ENCODE results near the gene SMIM15. TPM values are rescaled to one million over a fixed set of nuclear protein-coding genes. Genes with fewer than 3 reads are reported as not detected.

The SMIM15 gene
- total RNA-seq, 1 experiment from 2014 or later, result 83.9 TPM

- TF ChIP-seq REST (IDR thresholded peaks at IDR 0.05; ENCODE audit: low read depth) (no peak), ELF1 (IDR thresholded peaks at IDR 0.05; ENCODE audit: borderline replicate concordance, low read depth) (no peak), ZNF274 (IDR thresholded peaks at IDR 0.05; ENCODE audit: low read depth, low read length) (no peak)
Observed at GRCh38 chr5:61120534-61120933, 41.7 kb downstream of the SMIM15 start (continued).

GRCh38 chr5:61119066-61119465, 43.2 kb downstream of the SMIM15 start:
- ATAC-seq, result no peak
- no peak overlapping the region for H3K4me2 ChIP-seq (ENCODE audit: low read length)

More at GRCh38 chr5:61119066-61119465, 43.2 kb downstream of the SMIM15 start:
- no peaks in the 10 kb centered on the region for H4K20me1 ChIP-seq (ENCODE audit: insufficient read depth)
- CTCF ChIA-PET, result interaction anchor here (1.3 kb wide), 1 partner anchor 18 kb away, joined by 4 read pairs; no protein-coding TSS in a partner anchor
- H2AFZ ChIP-seq (ENCODE audit: low read depth, low read length, poor library complexity, severe bottlenecking), result no peak overlapping the region
- no peaks in the 10 kb centered on the region for H3K9me2 ChIP-seq (ENCODE audit: insufficient read depth)
- H3K27ac ChIP-seq (ENCODE audit: low read depth, low read length), result no peak overlapping the region
- DNase-seq (ENCODE audit: low read depth, low spot score), result no peak
- no peaks in the 10 kb centered on the region for H3K9me3 ChIP-seq (ENCODE audit: control insufficient read depth in 1 of 2, insufficient read depth in 1 of 2, low read depth in 1 of 2, low read length in 2 of 2)
- BruUV-seq (replicated peaks), result no TSS peak
- no peaks in the 10 kb centered on the region for H3K27me3 ChIP-seq (ENCODE audit: insufficient read depth, low read length)
- no peaks in the 10 kb centered on the region for H3K4me1 ChIP-seq (ENCODE audit: control insufficient read depth in 1 of 2, insufficient read depth in 2 of 2, low read length in 2 of 2)
- no peak overlapping the region for H3K9ac ChIP-seq (ENCODE audit: low read length)
- intact Hi-C loops (cut with micrococcal nuclease), result no loop called here
- no peaks in the 10 kb centered on the region for H3K36me3 ChIP-seq (ENCODE audit: control insufficient read depth in 1 of 2, insufficient read depth in 2 of 2, low read length in 2 of 2)
- RAD21 ChIA-PET (ENCODE audit: low non-redundant PET in 1 of 2, low total read pairs in 2 of 2, uncharacterized antibody in 2 of 2, unreplicated experiment in 2 of 2), result no interaction called here
- POLR2A ChIA-PET, result no interaction called here
- no peak overlapping the region for H3K4me3 ChIP-seq (replicated peaks in 1 of 2; ENCODE audit: low read depth in 1 of 2, low read length in 2 of 2)
- TF ChIP-seq SRF (IDR thresholded peaks at IDR 0.05; ENCODE audit: low read depth), result no peak
- TF ChIP-seq RAD21 (IDR thresholded peaks at IDR 0.05; ENCODE audit: low read depth), result no peak
- TF ChIP-seq CEBPB (IDR thresholded peaks at IDR 0.05; ENCODE audit: low read depth), result no peak
- TF ChIP-seq MAX (IDR thresholded peaks at IDR 0.05), result no peak
- TF ChIP-seq REST (IDR thresholded peaks at IDR 0.05; ENCODE audit: low read depth), result no peak
- TF ChIP-seq ATF3 (IDR thresholded peaks at IDR 0.05), result no peak
- no peak for TF ChIP-seq TCF7L2 (IDR thresholded peaks at IDR 0.05; ENCODE audit: borderline replicate concordance, extremely low read depth, insufficient read depth, insufficient read length)
- no peak for TF ChIP-seq CBX3 (IDR thresholded peaks at IDR 0.05; ENCODE audit: low read depth)
- no peak for TF ChIP-seq SIN3A (IDR thresholded peaks at IDR 0.05; ENCODE audit: low read depth)
- TF ChIP-seq POLR2AphosphoS5 (IDR thresholded peaks at IDR 0.05; ENCODE audit: low read depth, low read length), result no peak
- TF ChIP-seq EZH2 (IDR thresholded peaks at IDR 0.05), result no peak
- no peak for TF ChIP-seq SP1 (IDR thresholded peaks at IDR 0.05; ENCODE audit: low read depth)
- no peaks in the 10 kb centered on the region for H3K79me2 ChIP-seq (ENCODE audit: insufficient read depth, low read length)

All from HCT116 (cell line).